A673 (cell line): ENCODE data around the gene SCGB1C2. TPM values are rescaled to one million over a fixed set of nuclear protein-coding genes. Genes with fewer than 3 reads are reported as not detected.

Experiments used
- BruUV-seq: library from RNA; stranded (reverse); fragments of 400-500 nt; replicated peaks from 2 replicates; lab custom pipeline; 2021; lab: Mats Ljungman, UMichigan
- CTCF ChIA-PET: fragments of 300-600 bp; sonication (Branson Sonifier 250); formaldehyde crosslinking; loops from one replicate; lab custom pipeline; 2022; ENCODE audit warnings: antibody characterized with exemption; lab: Charles Lee
- POLR2A ChIA-PET: fragments of 300-600 bp; sonication (Branson Sonifier 250); formaldehyde crosslinking; loops from one replicate; lab custom pipeline; 2022; ENCODE audit warnings: antibody characterized with exemption; ENCODE audit not compliant: low non-redundant PET; lab: Charles Lee
- DNase-seq: peaks from one replicate; pipeline ENCODE4 v3.0.0-alpha.2; 2015; ENCODE audit warnings: low spot score
- H3K27ac ChIP-seq: fragments of 200-600 bp; sonication (generic); 2 replicates; pipeline ENCODE4 v1.5.1; 2016; ENCODE audit warnings: mixed run types, low read depth, mild to moderate bottlenecking, mixed read lengths, antibody characterized with exemption, low read length; ENCODE audit not compliant: poor library complexity, severe bottlenecking
- H3K27me3 ChIP-seq: fragments of 200-600 bp; sonication (generic); replicated peaks from 2 replicates; pipeline ENCODE4 v1.6.1; 2017; ENCODE audit warnings: mixed run types, low read depth, mild to moderate bottlenecking, mixed read lengths, antibody characterized with exemption, low read length; ENCODE audit not compliant: insufficient read depth, poor library complexity
- H3K36me3 ChIP-seq: fragments of 200-600 bp; sonication (generic); 2 replicates; pipeline ENCODE4 v1.6.1; 2016; ENCODE audit warnings: mixed run types, mild to moderate bottlenecking, mixed read lengths, antibody characterized with exemption, low read length; ENCODE audit not compliant: insufficient read depth, poor library complexity, severe bottlenecking
- H3K4me1 ChIP-seq: fragments of 200-600 bp; sonication (generic); 2 replicates; pipeline ENCODE4 v1.6.1; 2017; ENCODE audit warnings: mixed run types, mild to moderate bottlenecking, mixed read lengths, antibody characterized with exemption, low read length; ENCODE audit not compliant: insufficient read depth, poor library complexity, severe bottlenecking
- H3K4me3 ChIP-seq: fragments of 200-600 bp; sonication (generic); 2 replicates; pipeline ENCODE4 v1.5.1; 2016; ENCODE audit warnings: low read depth, mixed run types, mild to moderate bottlenecking, mixed read lengths, low read length; ENCODE audit not compliant: poor library complexity, severe bottlenecking
- H3K9me3 ChIP-seq: fragments of 200-600 bp; sonication (generic); 2 replicates; pipeline ENCODE4 v1.6.1; 2016; ENCODE audit warnings: mixed run types, low read depth, mild to moderate bottlenecking, mixed read lengths, antibody characterized with exemption, low read length; ENCODE audit not compliant: poor library complexity, severe bottlenecking
- CTCF ChIP-seq: fragments of 300-800, 200-600 bp; sonication (generic); conservative IDR thresholded peaks from 2 replicates; pipeline ENCODE4 v1.5.1; 2017; ENCODE audit warnings: low read depth, mild to moderate bottlenecking, antibody characterized with exemption, low read length, moderate library complexity, mixed read lengths
- EZH2 ChIP-seq: fragments of 200-600 bp; sonication (generic); IDR thresholded peaks from 2 replicates; pipeline ENCODE4 v1.6.1; 2017; ENCODE audit warnings: borderline replicate concordance, low read depth, mild to moderate bottlenecking, mixed read lengths, antibody characterized with exemption, low read length; ENCODE audit not compliant: poor library complexity, severe bottlenecking
- intact Hi-C: fragments of 100-400 bp; cut with micrococcal nuclease; formaldehyde crosslinking; loops from one replicate; pipeline ENCODE4 v1.10.0; 2022; ENCODE audit not compliant: unreplicated experiment
- total RNA-seq: library from RNA; stranded (reverse); gene quantifications from 2 replicates; pipeline ENCODE4 v1.2.3, GENCODE V29; 2021

The SCGB1C2 gene
- total RNA-seq, 1 experiment from 2014 or later = not detected

- Histone ChIP-seq H3K36me3 (no peaks in the 10 kb centered on the region), H3K4me1 (no peaks in the 10 kb centered on the region), H3K27me3 (peaks cover 34% of the 10 kb centered on the region), H3K27ac (no peak overlapping the region), H3K4me3 (no peak overlapping the region), H3K9me3 (no peaks in the 10 kb centered on the region)
- ChIA-PET CTCF (no interaction called here), POLR2A (no interaction called here)
- TF ChIP-seq CTCF = no peak
- no peak for TF ChIP-seq EZH2
- BruUV-seq = no TSS peak
- DNase-seq = no peak
- intact Hi-C loops = no loop called here
These were observed 41.1 kb downstream of the SCGB1C2 start for GRCh38 chr17:178292-179065.

GRCh38 chr17:179066-179432 lies 41.7 kb downstream of the SCGB1C2 start:
- Histone ChIP-seq H3K4me1 (no peaks in the 10 kb centered on the region), H3K36me3 (no peaks in the 10 kb centered on the region), H3K9me3 (no peaks in the 10 kb centered on the region), H3K27me3 (peaks cover 34% of the 10 kb centered on the region), H3K4me3 (no peak overlapping the region), H3K27ac (no peak overlapping the region)
- no TSS peak for BruUV-seq
- intact Hi-C loops = no loop called here
- POLR2A ChIA-PET = no interaction called here
- CTCF ChIA-PET = no interaction called here
- no peak for TF ChIP-seq CTCF
- TF ChIP-seq EZH2 = no peak
- DNase-seq = no peak

GRCh38 chr17:179781-180380 lies 42.5 kb downstream of the SCGB1C2 start:
- H3K27me3 ChIP-seq = peaks cover 34% of the 10 kb centered on the region
- POLR2A ChIA-PET = no interaction called here
- TF ChIP-seq CTCF = no peak
- peak; percentile 18 for TF ChIP-seq EZH2
- CTCF ChIA-PET = no interaction called here
- intact Hi-C loops = no loop called here
- no peak for DNase-seq
- no peaks in the 10 kb centered on the region for H3K4me1 ChIP-seq
- no peaks in the 10 kb centered on the region for H3K9me3 ChIP-seq
- no TSS peak for BruUV-seq
- H3K36me3 ChIP-seq = no peaks in the 10 kb centered on the region
- no peak overlapping the region for H3K27ac ChIP-seq
- H3K4me3 ChIP-seq = peak overlapping the region; percentile 46
